Measurements from ENCODE around the gene MAD2L2. TPM values are rescaled to one million over a fixed set of nuclear protein-coding genes. Genes with fewer than 3 reads are reported as not detected.

Gene MAD2L2
- total RNA-seq, 4 donors from 2014 or later = 5.2 to 11.4 (median 7.1) TPM

DNA sequence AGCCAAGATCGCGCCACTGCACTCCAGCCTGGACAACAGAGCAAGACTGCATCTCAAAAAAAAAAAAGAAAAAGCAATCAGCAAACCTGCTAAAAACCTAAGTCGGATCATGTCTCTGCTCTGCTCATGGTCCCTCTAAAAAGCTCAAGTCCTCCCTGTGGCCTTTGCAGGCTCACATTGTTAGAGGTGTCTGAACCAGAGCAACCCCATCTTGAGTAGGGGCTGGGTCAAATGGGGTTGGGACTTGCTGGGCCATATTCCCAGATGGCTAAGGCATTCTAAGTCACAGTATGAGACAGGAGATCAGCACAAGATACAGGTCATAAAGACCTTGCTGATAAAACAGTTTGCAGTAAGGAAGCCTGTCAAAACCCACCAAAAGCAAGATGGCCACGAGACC, 7.6 kb upstream of the MAD2L2 start:
- H3K9me3 ChIP-seq = no peaks in the 10 kb centered on the region
- H3K27ac ChIP-seq = no peak overlapping the region
- peaks cover 69% of the 10 kb centered on the region for H3K27me3 ChIP-seq
- no peak overlapping the region for H3K4me3 ChIP-seq
- TF ChIP-seq EP300 (IDR thresholded peaks at IDR 0.05; ENCODE audit: low read depth) = no peak
- no peak for TF ChIP-seq POLR2A (IDR thresholded peaks at IDR 0.05)
- no peak for TF ChIP-seq POLR2AphosphoS5 (IDR thresholded peaks at IDR 0.05)
- 88 to 89% methylated on average over 3 to 4 of the region's 4 CpGs for WGBS, 2 donors (ENCODE audit: low coverage in 1 of 2)
- intact Hi-C loops (cut with DNase I; ENCODE audit: low total_unique reads) = no loop called here
- no peak for DNase-seq
- in situ Hi-C loops (cut with MboI; ENCODE audit: low pct_ligation_motif_present in 1 of 4, low pct_unique_long_range_greater_than_20kb in 1 of 4, low sequenced_read_pairs in 3 of 4) = no loop called here
- no peaks in the 10 kb centered on the region for H3K36me3 ChIP-seq
- H3K4me1 ChIP-seq = peaks cover 4 to 21% (median 17%) of the 10 kb centered on the region in 4 donors

DNA sequence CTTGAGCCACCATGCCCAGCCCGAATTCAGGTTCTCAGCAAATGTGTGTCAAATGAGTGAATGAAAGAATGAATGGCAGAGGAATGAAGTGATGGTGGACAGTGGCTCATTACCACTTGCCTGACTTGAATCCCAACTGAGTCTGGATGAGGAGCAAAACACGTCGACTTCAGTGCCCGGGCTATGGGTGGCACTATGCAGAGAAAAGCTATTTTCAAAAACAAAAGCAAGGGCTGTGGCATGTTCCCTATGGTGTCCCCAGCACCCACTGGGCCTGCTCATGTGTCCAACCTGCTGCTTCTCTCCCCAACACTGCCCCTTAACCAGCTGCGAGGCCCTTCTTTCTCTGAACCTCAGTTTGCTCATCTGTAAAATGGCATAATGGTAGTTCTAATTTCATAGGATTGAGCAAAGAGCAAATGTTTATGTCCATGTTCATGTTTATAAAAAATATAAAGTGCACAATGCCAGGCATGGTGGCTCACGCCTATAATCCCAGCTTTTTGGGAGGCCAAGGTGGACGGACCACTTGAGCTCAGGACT, 4.3 kb upstream of the MAD2L2 start:
- intact Hi-C loops (cut with DNase I; ENCODE audit: low total_unique reads) = no loop called here
- Histone ChIP-seq H3K27ac (no peak overlapping the region), H3K4me3 (no peak overlapping the region), H3K9me3 (no peaks in the 10 kb centered on the region), H3K27me3 (peaks cover 50% of the 10 kb centered on the region), H3K36me3 (no peaks in the 10 kb centered on the region), H3K4me1 (peaks cover 5 to 10% (median 8%) of the 10 kb centered on the region in 4 donors)
- in situ Hi-C loops (cut with MboI; ENCODE audit: low pct_ligation_motif_present in 1 of 4, low pct_unique_long_range_greater_than_20kb in 1 of 4, low sequenced_read_pairs in 3 of 4) = no loop called here
- 86 to 88% methylated on average over 7 of the region's 7 CpGs for WGBS, 2 donors (ENCODE audit: low coverage in 1 of 2)
- TF ChIP-seq POLR2A (IDR thresholded peaks at IDR 0.05) (no peak), EP300 (IDR thresholded peaks at IDR 0.05; ENCODE audit: low read depth) (no peak), POLR2AphosphoS5 (IDR thresholded peaks at IDR 0.05) (no peak)
- TF ChIP-seq, protein P1, sequence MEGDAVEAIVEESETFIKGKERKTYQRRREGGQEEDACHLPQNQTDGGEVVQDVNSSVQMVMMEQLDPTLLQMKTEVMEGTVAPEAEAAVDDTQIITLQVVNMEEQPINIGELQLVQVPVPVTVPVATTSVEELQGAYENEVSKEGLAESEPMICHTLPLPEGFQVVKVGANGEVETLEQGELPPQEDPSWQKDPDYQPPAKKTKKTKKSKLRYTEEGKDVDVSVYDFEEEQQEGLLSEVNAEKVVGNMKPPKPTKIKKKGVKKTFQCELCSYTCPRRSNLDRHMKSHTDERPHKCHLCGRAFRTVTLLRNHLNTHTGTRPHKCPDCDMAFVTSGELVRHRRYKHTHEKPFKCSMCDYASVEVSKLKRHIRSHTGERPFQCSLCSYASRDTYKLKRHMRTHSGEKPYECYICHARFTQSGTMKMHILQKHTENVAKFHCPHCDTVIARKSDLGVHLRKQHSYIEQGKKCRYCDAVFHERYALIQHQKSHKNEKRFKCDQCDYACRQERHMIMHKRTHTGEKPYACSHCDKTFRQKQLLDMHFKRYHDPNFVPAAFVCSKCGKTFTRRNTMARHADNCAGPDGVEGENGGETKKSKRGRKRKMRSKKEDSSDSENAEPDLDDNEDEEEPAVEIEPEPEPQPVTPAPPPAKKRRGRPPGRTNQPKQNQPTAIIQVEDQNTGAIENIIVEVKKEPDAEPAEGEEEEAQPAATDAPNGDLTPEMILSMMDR (IDR thresholded peaks at IDR 0.05) = no peak
- no peak for DNase-seq

DNA sequence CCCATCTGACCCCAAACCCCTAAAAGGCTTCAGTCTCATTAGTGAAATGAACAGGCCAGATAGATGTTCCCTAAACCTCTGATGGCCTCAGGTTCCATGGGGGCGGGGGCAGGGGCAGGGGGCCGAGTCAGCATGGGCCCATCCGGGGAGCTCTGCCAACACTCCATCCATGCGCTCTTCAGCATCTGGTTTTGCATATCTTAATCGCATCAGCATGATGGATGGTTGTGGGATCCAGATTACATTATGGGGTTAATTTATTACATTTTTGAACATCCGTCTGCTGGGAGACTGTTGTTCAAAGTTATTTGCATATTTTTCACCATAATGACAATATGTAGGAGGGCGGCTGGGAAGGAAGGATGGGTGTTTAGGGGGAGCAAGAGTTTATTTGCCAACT, 3.1 kb upstream of the MAD2L2 start:
- no peak overlapping the region for H3K27ac ChIP-seq
- in situ Hi-C loops (cut with MboI; ENCODE audit: low pct_ligation_motif_present in 1 of 4, low pct_unique_long_range_greater_than_20kb in 1 of 4, low sequenced_read_pairs in 3 of 4) = no loop called here
- TF ChIP-seq POLR2A (IDR thresholded peaks at IDR 0.05) (no peak), POLR2AphosphoS5 (IDR thresholded peaks at IDR 0.05) (no peak), EP300 (IDR thresholded peaks at IDR 0.05; ENCODE audit: low read depth) (no peak)
- TF ChIP-seq, protein P1 (IDR thresholded peaks at IDR 0.05) = no peak
- peaks cover 5 to 18% (median 12%) of the 10 kb centered on the region in 4 donors for H3K4me1 ChIP-seq
- DNase-seq = no peak
- WGBS, 2 donors (ENCODE audit: low coverage in 1 of 2) = 31 to 56% methylated on average over 2 to 7 of the region's 7 CpGs
- no peak overlapping the region for H3K4me3 ChIP-seq
- H3K36me3 ChIP-seq = no peaks in the 10 kb centered on the region
- H3K27me3 ChIP-seq = peaks cover 38% of the 10 kb centered on the region
- no peaks in the 10 kb centered on the region for H3K9me3 ChIP-seq
- intact Hi-C loops (cut with DNase I; ENCODE audit: low total_unique reads) = no loop called here

DNA sequence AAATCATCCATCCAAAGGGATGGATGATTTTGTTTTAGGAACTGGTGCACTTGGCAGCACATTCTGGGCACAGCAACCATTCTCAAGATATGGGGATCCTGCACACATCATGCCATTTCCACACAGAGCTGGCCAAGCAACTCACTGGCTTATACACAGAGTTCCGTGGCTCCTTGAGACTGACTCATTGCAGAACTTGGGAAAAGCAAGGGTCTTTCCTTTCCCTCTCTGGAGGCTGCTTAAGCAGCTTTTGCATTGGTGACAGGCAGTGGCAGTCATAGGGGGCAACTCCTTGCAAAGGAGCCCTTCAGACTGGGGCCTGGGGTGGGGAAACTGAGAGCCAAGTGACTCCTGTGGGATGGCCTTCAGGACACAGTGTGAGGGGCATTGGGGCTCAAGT, 1.9 kb upstream of the MAD2L2 start:
- intact Hi-C loops (cut with DNase I; ENCODE audit: low total_unique reads) = no loop called here
- DNase-seq = no peak
- Histone ChIP-seq H3K27ac (no peak overlapping the region), H3K9me3 (no peaks in the 10 kb centered on the region), H3K4me1 (peaks cover 5 to 18% (median 12%) of the 10 kb centered on the region in 4 donors), H3K4me3 (no peak overlapping the region), H3K36me3 (no peaks in the 10 kb centered on the region), H3K27me3 (peaks cover 28% of the 10 kb centered on the region)
- TF ChIP-seq, protein P1 (IDR thresholded peaks at IDR 0.05) = no peak
- no peak for TF ChIP-seq POLR2A (IDR thresholded peaks at IDR 0.05)
- no peak for TF ChIP-seq EP300 (IDR thresholded peaks at IDR 0.05; ENCODE audit: low read depth)
- no peak for TF ChIP-seq POLR2AphosphoS5 (IDR thresholded peaks at IDR 0.05)
- 67% methylated on average over 1 of the region's 1 CpG; no CpG with 5 or more reads in 1 of the 2 donors for WGBS, 2 donors (ENCODE audit: low coverage in 1 of 2)
- in situ Hi-C loops (cut with MboI; ENCODE audit: low pct_ligation_motif_present in 1 of 4, low pct_unique_long_range_greater_than_20kb in 1 of 4, low sequenced_read_pairs in 3 of 4) = no loop called here

Measured in transverse colon (tissue), 4 donors.